HPDE6-E6E7 (cell line): ENCODE measurements around the gene UGT2A2.

Source experiments
- DNase-seq: peaks from one replicate; pipeline ENCODE4 v3.0.0; 2011; ENCODE audit warnings: missing footprints; ENCODE audit errors: extremely low spot score

Gene UGT2A2

DNA sequence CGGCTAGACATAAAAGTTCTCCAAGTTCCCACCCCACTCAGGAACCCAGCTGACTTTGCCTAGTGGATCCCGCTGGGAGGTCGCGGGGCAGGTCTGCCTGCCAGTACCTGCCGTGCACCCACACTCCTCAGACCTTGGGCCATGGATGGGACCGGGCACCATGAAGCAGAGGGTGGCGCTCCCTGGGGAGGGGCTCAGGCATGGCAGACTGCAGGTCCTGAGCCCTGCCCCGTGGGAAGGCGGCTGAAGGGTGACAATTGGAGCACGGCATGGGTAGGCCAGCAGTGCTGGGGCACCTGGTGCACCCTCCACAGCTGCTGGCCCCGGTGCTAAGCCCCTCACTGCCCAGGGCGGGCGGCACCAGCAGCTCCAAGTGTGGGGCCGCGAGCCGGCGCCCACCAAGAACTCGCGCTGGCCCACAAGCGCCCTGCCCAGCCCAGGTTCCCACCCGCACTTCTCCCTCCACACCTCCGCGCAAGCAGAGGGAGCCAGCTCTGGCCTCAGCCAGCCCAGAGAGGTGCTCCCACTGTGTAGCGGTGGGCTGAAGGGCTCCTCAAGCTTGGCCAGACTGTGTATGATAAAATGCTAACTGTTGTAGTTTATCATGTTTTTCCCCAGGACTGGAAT lies 63.1 kb downstream of the UGT2A2 start:
- no peak for DNase-seq

DNA sequence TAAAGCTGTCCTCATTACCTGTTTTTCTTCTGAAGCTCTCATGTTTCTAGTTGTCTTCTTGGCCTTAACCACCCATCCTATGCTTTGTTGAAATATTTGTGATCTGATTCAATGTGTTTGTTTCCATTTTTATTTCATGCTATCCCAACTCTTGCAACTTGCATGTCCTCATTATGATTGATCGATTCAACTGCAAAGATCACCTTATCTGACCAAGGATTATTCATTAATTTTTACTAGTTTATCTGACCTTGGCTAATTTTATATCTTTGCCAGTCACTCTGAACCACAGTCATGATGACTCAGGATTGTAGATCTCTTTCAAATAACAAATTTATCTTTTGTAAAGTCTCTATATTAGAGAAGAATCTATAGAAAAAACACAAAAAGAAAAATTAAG lies 70.7 kb downstream of the UGT2A2 start:
- DNase-seq: no peak

DNA sequence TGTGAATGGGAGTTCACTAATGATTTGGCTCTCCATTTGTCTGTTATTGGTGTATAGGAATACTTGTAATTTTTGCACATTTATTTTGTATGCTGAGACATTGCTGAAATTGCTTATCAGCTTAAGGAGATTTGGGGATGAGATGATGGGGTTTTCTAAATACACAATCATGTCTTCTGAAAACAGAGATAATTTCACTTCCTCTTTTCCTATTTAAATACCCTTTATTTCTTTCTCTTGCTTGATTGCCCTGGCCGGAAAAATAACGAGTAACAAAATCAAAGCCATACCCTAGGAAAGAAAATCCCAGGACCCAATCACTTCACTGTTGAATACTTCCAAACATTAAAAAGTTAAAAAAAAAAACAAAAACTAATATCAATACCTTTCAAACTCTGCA lies 76.0 kb downstream of the UGT2A2 start:
- DNase-seq: no peak

GRCh38 chr4:69549651-69550050 lies 89.8 kb downstream of the UGT2A2 start:
- DNase-seq: no peak

- DNase-seq: no peak
Measured at GRCh38 chr4:69546134-69546765, 93.2 kb downstream of the UGT2A2 start.
